Measurements from ENCODE around the gene YTHDF2.
"Not testable (repeated sequence)": the region's sequence is repeated elsewhere in the genome, so short reads cannot be mapped to it uniquely, and the experiment has no call there.

Gene YTHDF2

DNA sequence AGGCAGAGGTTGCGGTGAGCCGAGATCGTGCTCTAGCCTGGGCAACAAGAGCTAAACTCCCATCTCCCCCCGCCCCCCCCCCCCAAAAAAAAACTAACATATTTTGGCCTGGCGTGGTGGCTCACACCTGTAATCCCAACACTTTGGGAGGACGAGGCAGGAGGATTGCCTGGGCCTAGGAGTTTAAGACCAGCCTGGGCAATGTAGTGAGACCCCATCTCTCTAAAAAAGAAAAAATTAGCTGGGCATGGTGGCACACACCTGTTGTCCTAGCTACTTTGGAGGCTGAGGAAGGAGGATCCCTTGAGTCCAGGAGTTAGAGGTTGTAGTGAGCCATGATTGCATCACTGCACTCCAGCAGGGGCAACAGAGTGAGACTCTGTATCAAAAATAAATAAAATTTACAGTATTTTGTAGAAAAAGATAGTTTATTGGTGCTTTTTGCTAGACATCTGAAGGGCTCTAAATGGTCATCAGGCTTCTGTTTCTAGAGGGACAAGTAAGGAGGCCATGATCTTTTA lies 9.0 kb downstream of the YTHDF2 start:
- TF ChIP-seq, protein P1, sequence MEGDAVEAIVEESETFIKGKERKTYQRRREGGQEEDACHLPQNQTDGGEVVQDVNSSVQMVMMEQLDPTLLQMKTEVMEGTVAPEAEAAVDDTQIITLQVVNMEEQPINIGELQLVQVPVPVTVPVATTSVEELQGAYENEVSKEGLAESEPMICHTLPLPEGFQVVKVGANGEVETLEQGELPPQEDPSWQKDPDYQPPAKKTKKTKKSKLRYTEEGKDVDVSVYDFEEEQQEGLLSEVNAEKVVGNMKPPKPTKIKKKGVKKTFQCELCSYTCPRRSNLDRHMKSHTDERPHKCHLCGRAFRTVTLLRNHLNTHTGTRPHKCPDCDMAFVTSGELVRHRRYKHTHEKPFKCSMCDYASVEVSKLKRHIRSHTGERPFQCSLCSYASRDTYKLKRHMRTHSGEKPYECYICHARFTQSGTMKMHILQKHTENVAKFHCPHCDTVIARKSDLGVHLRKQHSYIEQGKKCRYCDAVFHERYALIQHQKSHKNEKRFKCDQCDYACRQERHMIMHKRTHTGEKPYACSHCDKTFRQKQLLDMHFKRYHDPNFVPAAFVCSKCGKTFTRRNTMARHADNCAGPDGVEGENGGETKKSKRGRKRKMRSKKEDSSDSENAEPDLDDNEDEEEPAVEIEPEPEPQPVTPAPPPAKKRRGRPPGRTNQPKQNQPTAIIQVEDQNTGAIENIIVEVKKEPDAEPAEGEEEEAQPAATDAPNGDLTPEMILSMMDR (IDR thresholded peaks at IDR 0.05; ENCODE audit: low read depth, low read length, missing control alignments), result no peak
- H3K4me3 ChIP-seq (replicated peaks; ENCODE audit: low read depth, low read length), result no peak overlapping the region
- no peak for DNase-seq (ENCODE audit: extremely low read depth, low read depth)

DNA sequence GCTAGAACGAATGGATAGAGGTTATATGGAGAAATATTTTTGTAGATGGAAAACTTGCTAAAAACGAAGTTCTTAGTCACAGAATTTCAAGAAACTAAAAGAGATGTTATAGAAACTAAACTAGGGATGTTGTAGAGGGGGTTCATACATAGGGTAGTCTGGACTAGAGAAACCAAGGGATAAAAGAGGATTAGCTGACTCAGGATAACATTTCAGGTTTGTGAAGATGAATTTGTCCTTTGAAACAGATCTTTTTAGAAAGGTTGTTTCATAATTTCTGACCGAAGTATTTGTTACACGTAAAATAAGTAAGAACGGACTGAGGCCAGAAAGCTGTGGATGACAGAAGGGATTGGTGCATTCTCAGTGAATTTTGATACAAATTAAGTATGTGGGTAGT lies 13.6 kb downstream of the YTHDF2 start:
- TF ChIP-seq, protein P1 (IDR thresholded peaks at IDR 0.05; ENCODE audit: low read depth, low read length, missing control alignments), result no peak
- DNase-seq (ENCODE audit: extremely low read depth, low read depth), result no peak
- no peak overlapping the region for H3K4me3 ChIP-seq (replicated peaks; ENCODE audit: low read depth, low read length)

DNA sequence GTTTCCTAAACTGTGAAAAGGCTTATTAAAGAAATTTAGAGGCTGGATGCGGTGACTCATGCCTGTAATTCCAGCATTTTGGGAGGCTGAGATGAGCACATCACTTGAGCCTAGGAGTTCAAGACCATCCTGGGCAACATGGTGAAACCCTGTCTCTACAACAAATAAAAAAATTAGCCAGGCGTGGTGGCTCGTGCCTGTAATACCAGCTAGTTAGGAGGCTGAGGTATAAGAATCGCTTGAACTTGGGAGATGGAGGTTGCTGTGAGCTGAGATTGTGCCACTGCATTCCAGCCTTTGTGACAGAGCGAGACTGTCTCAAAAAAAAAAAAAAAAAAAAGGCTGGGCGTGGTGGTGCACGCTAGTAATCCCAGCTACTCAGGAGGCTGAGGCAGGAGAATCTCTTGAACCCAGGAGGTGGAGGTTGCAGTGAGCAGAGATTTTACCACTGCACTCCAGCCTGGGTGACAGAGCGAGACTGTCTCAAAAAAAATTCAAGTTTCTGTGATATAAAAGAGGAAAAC lies 14.1 kb downstream of the YTHDF2 start:
- H3K4me3 ChIP-seq (replicated peaks; ENCODE audit: low read depth, low read length); DNase-seq (ENCODE audit: extremely low read depth, low read depth): not testable (repeated sequence)

GRCh38 chr1:28751315-28752060 lies 14.7 kb downstream of the YTHDF2 start:
- no peak overlapping the region for H3K4me3 ChIP-seq (replicated peaks; ENCODE audit: low read depth, low read length)
- TF ChIP-seq, protein P1 (IDR thresholded peaks at IDR 0.05; ENCODE audit: low read depth, low read length, missing control alignments), result no peak
- no peak for DNase-seq (ENCODE audit: extremely low read depth, low read depth)

- DNase-seq (ENCODE audit: extremely low read depth, low read depth), result no peak
- H3K4me3 ChIP-seq (replicated peaks; ENCODE audit: low read depth, low read length), result no peak overlapping the region
- TF ChIP-seq, protein P1 (IDR thresholded peaks at IDR 0.05; ENCODE audit: low read depth, low read length, missing control alignments), result no peak
Observed at GRCh38 chr1:28755701-28756100, 19.0 kb downstream of the YTHDF2 start.

DNA sequence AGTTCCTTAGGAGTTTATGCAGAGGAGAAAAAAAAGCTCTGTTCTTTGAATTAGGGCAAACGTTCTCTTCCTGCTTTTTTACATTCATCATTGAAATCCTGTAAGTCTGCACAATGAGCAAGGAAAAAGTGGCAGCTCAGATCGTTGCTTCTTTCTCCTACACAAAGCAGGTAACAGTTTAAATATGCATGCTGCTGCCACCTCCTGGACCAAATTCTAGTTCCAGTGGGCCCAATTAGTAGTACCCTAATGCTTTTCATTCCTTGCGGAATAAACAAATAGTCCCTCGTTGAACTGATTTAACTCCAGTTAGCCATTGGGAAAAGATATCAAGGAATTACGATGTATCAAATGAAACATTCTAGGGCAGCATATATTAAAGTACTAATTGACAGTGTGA lies 20.1 kb downstream of the YTHDF2 start:
- no peak overlapping the region for H3K4me3 ChIP-seq (replicated peaks; ENCODE audit: low read depth, low read length)
- TF ChIP-seq, protein P1 (IDR thresholded peaks at IDR 0.05; ENCODE audit: low read depth, low read length, missing control alignments), result no peak
- DNase-seq (ENCODE audit: extremely low read depth, low read depth), result no peak

GRCh38 chr1:28758420-28758819 lies 21.7 kb downstream of the YTHDF2 start:
- H3K4me3 ChIP-seq (replicated peaks; ENCODE audit: low read depth, low read length), result no peak overlapping the region
- no peak for DNase-seq (ENCODE audit: extremely low read depth, low read depth)
- TF ChIP-seq, protein P1 (IDR thresholded peaks at IDR 0.05; ENCODE audit: low read depth, low read length, missing control alignments), result no peak

Measured in HFF-Myc (cell line).